ENCODE data around the gene GLB1L. TPM values are rescaled to one million over a fixed set of nuclear protein-coding genes. Genes with fewer than 3 reads are reported as not detected.

The GLB1L gene
- total and polyA plus RNA-seq, 3 donors from 2014 or later = 70.9 to 224 (median 109) TPM

GRCh38 chr2:219218217-219218731 lies 27.0 kb downstream of the GLB1L start:
- intact Hi-C loops (cut with DNase I; ENCODE audit: low total_unique reads) = no loop called here
- no peak for TF ChIP-seq CTCF (IDR thresholded peaks at IDR 0.05)
- no peak for TF ChIP-seq POLR2A (IDR thresholded peaks at IDR 0.05)
- peak; percentile 75 for DNase-seq
- peak overlapping the region; percentile 75 to 93 for H3K27ac ChIP-seq
- no peaks in the 10 kb centered on the region for H3K9me3 ChIP-seq
- 1% methylated on average over 37 of the region's 37 CpGs; no CpG with 5 or more reads in 1 of the 2 donors for WGBS, 2 donors
- H3K4me3 ChIP-seq = peak overlapping the region; percentile 59 to 71
- H3K4me1 ChIP-seq = peaks cover 27% of the 10 kb centered on the region
- H3K27me3 ChIP-seq = no peaks in the 10 kb centered on the region
- no peaks in the 10 kb centered on the region for H3K36me3 ChIP-seq (ENCODE audit: low read depth, missing control alignments)

GRCh38 chr2:219216535-219216915 lies 28.7 kb downstream of the GLB1L start:
- no peaks in the 10 kb centered on the region for H3K27me3 ChIP-seq
- H3K4me3 ChIP-seq = no peak overlapping the region
- 91 to 94% methylated on average over 6 of the region's 6 CpGs for WGBS, 2 donors
- intact Hi-C loops (cut with DNase I; ENCODE audit: low total_unique reads) = no loop called here
- TF ChIP-seq CTCF (IDR thresholded peaks at IDR 0.05) (no peak), POLR2A (IDR thresholded peaks at IDR 0.05) (no peak)
- H3K4me1 ChIP-seq = peaks cover 27% of the 10 kb centered on the region
- no peaks in the 10 kb centered on the region for H3K9me3 ChIP-seq
- DNase-seq = no peak
- H3K27ac ChIP-seq = peak overlapping the region in 1 of 2 donors; percentile 93
- H3K36me3 ChIP-seq (ENCODE audit: low read depth, missing control alignments) = no peaks in the 10 kb centered on the region

- Histone ChIP-seq H3K4me1 (peaks cover 27% of the 10 kb centered on the region), H3K27me3 (no peaks in the 10 kb centered on the region), H3K9me3 (no peaks in the 10 kb centered on the region), H3K4me3 (no peak overlapping the region), H3K27ac (no peak overlapping the region), H3K36me3 (ENCODE audit: low read depth, missing control alignments) (no peaks in the 10 kb centered on the region)
- 91 to 93% methylated on average over 23 to 27 of the region's 27 CpGs for WGBS, 2 donors
- TF ChIP-seq CTCF (IDR thresholded peaks at IDR 0.05) (no peak), POLR2A (IDR thresholded peaks at IDR 0.05) (no peak)
- DNase-seq = no peak
- intact Hi-C loops (cut with DNase I; ENCODE audit: low total_unique reads) = no loop called here
These were observed 29.2 kb downstream of the GLB1L start for GRCh38 chr2:219215871-219216534.

GRCh38 chr2:219214786-219215185 lies 30.5 kb downstream of the GLB1L start:
- Histone ChIP-seq H3K27me3 (no peaks in the 10 kb centered on the region), H3K36me3 (ENCODE audit: low read depth, missing control alignments) (no peaks in the 10 kb centered on the region), H3K4me1 (peaks cover 25% of the 10 kb centered on the region), H3K27ac (no peak overlapping the region), H3K9me3 (no peaks in the 10 kb centered on the region), H3K4me3 (no peak overlapping the region)
- 92 to 95% methylated on average over 6 of the region's 6 CpGs for WGBS, 2 donors
- no peak for DNase-seq
- TF ChIP-seq POLR2A (IDR thresholded peaks at IDR 0.05) = no peak
- no peak for TF ChIP-seq CTCF (IDR thresholded peaks at IDR 0.05)
- intact Hi-C loops (cut with DNase I; ENCODE audit: low total_unique reads) = no loop called here

GRCh38 chr2:219214141-219214540 lies 31.1 kb downstream of the GLB1L start:
- TF ChIP-seq CTCF (IDR thresholded peaks at IDR 0.05) (no peak), POLR2A (IDR thresholded peaks at IDR 0.05) (no peak)
- Histone ChIP-seq H3K9me3 (no peaks in the 10 kb centered on the region), H3K27ac (no peak overlapping the region), H3K4me1 (peaks cover 20% of the 10 kb centered on the region), H3K4me3 (no peak overlapping the region), H3K36me3 (ENCODE audit: low read depth, missing control alignments) (no peaks in the 10 kb centered on the region), H3K27me3 (no peaks in the 10 kb centered on the region)
- 94% methylated on average over 14 to 15 of the region's 15 CpGs for WGBS, 2 donors
- intact Hi-C loops (cut with DNase I; ENCODE audit: low total_unique reads) = no loop called here
- DNase-seq = no peak

Measured in testis (tissue), 3 donors.